Right atrium auricular region (tissue), 2 donors: ENCODE results near the gene SPRED3. TPM values are rescaled to one million over a fixed set of nuclear protein-coding genes. Genes with fewer than 3 reads are reported as not detected.

ENCODE experiments used
- DNase-seq: peaks from one replicate; pipeline ENCODE4 v3.0.0-alpha.2; 2019; ENCODE audit warnings: low spot score
- H3K27ac ChIP-seq, 2 donors: fragments of 200-600 bp; sonication (generic); 1 replicate in 1 of 2; 2 replicates in 1 of 2; pipeline ENCODE4 v1.5.1; 2016 to 2019
- H3K27me3 ChIP-seq, 2 donors: fragments of 200-600 bp; sonication (generic); one replicate each; pipeline versions ENCODE4 v1.5.1 to v1.6.0; 2017 to 2019
- H3K36me3 ChIP-seq: fragments of 200-600 bp; sonication (generic); one replicate; pipeline ENCODE4 v1.5.1; 2016
- H3K4me1 ChIP-seq, 2 donors: fragments of 200-600 bp; sonication (generic); one replicate each; pipeline versions ENCODE4 v1.5.1 to v1.6.0; 2017 to 2019
- H3K4me3 ChIP-seq, 2 donors: fragments of 200-600 bp; sonication (generic); 1 replicate in 1 of 2; 2 replicates in 1 of 2; pipeline ENCODE4 v1.5.1; 2017 to 2019; ENCODE audit warnings: mild to moderate bottlenecking in 1 of 2, moderate library complexity in 1 of 2
- H3K9me3 ChIP-seq, 2 donors: fragments of 200-600 bp; sonication (generic); one replicate each; pipeline ENCODE4 v1.5.1; 2019
- CTCF ChIP-seq, 2 donors: fragments of 200-600 bp; sonication (generic); IDR thresholded peaks; one replicate each; pipeline ENCODE4 v1.5.1; 2019; ENCODE audit warnings: antibody characterized with exemption in 2 of 2
- total RNA-seq, 2 donors: library from RNA; depleted of rRNA; stranded (reverse); fragments of >200 nt; gene quantifications; one replicate each; pipeline ENCODE4 v1.1.0, GENCODE V29; 2016

Gene SPRED3
- total RNA-seq, 2 donors from 2014 or later: 0.56 to 0.67 TPM

GRCh38 chr19:38369584-38369983 is 18.9 kb upstream of the SPRED3 start:
- no peak overlapping the region for H3K4me3 ChIP-seq
- H3K9me3 ChIP-seq: no peaks in the 10 kb centered on the region
- no peak for TF ChIP-seq CTCF (IDR thresholded peaks at IDR 0.05)
- no peak overlapping the region for H3K27ac ChIP-seq
- peaks cover 0 to 5% of the 10 kb centered on the region in 2 donors for H3K4me1 ChIP-seq
- no peaks in the 10 kb centered on the region for H3K27me3 ChIP-seq
- no peak for DNase-seq
- H3K36me3 ChIP-seq: no peaks in the 10 kb centered on the region

GRCh38 chr19:38370299-38370698 is 18.2 kb upstream of the SPRED3 start:
- H3K27me3 ChIP-seq: no peaks in the 10 kb centered on the region
- no peaks in the 10 kb centered on the region for H3K9me3 ChIP-seq
- H3K36me3 ChIP-seq: no peaks in the 10 kb centered on the region
- H3K4me3 ChIP-seq: no peak overlapping the region
- H3K4me1 ChIP-seq: peaks cover 0 to 7% of the 10 kb centered on the region in 2 donors
- no peak for DNase-seq
- H3K27ac ChIP-seq: no peak overlapping the region
- no peak for TF ChIP-seq CTCF (IDR thresholded peaks at IDR 0.05)

GRCh38 chr19:38371081-38371480 is 17.4 kb upstream of the SPRED3 start:
- no peak for TF ChIP-seq CTCF (IDR thresholded peaks at IDR 0.05)
- Histone ChIP-seq H3K9me3 (no peaks in the 10 kb centered on the region), H3K4me3 (no peak overlapping the region), H3K36me3 (peaks cover 1% of the 10 kb centered on the region), H3K27me3 (no peaks in the 10 kb centered on the region), H3K27ac (no peak overlapping the region), H3K4me1 (peaks cover 0 to 15% of the 10 kb centered on the region in 2 donors)
- no peak for DNase-seq

GRCh38 chr19:38373907-38374331 is 14.6 kb upstream of the SPRED3 start:
- no peak for DNase-seq
- peaks cover 22% of the 10 kb centered on the region for H3K36me3 ChIP-seq
- TF ChIP-seq CTCF (IDR thresholded peaks at IDR 0.05): no peak
- peak overlapping the region; percentile 91 to 92 for H3K27ac ChIP-seq
- no peaks in the 10 kb centered on the region for H3K27me3 ChIP-seq
- peaks cover 0 to 28% of the 10 kb centered on the region in 2 donors for H3K4me1 ChIP-seq
- H3K9me3 ChIP-seq: no peaks in the 10 kb centered on the region
- H3K4me3 ChIP-seq: peak overlapping the region; percentile 27 to 91

- TF ChIP-seq CTCF (IDR thresholded peaks at IDR 0.05): no peak
- peaks cover 0 to 28% of the 10 kb centered on the region in 2 donors for H3K4me1 ChIP-seq
- peaks cover 28% of the 10 kb centered on the region for H3K36me3 ChIP-seq
- no peaks in the 10 kb centered on the region for H3K27me3 ChIP-seq
- peak within 1 kb of the TSS; percentile 91 to 92 for H3K27ac ChIP-seq
- peak; percentile 100 for DNase-seq
- H3K4me3 ChIP-seq: peak within 1 kb of the TSS; percentile 82 to 91
- H3K9me3 ChIP-seq: no peaks in the 10 kb centered on the region
These were observed 14.0 kb upstream of the SPRED3 start, which contains the start of gene PSMD8 for GRCh38 chr19:38374332-38375097. Gene PSMD8 (plus strand): TSS chr19:38374571. CDS start chr19:38374602, 31 bp downstream.
